A549 treated with AZD2906 at 1 μM for 4 hours (cell line): ENCODE results near the gene TIGD2. TPM values are rescaled to one million over a fixed set of nuclear protein-coding genes. Genes with fewer than 3 reads are reported as not detected.

ENCODE experiments used
- total RNA-seq: library from RNA; stranded (reverse); fragments of 200-300 nt; extraction: Qiagen RNA extraction; gene quantifications from 5 replicates; pipeline ENCODE4 v1.2.3, GENCODE V29; 2022

The TIGD2 gene
- 4.9 to 7.8 TPM (median 5.8 TPM) in 5 replicates for total RNA-seq

GRCh38 chr4:89110986-89111832, at the start of gene TIGD2:
Gene TIGD2, plus strand, starts transcription at chr4:89111533. Its CDS starts 1,442 bp downstream, at chr4:89112975.

Other genes with a start within 250 kb of the TIGD2 start
- gene FAM13A, start 54.3 kb upstream of the TIGD2 start, total RNA-seq = 5.0 to 6.4 TPM (median 5.7 TPM) in 5 replicates
- 1.1 to 1.9 TPM (median 1.7 TPM) in 5 replicates for gene GPRIN3, start 196.3 kb downstream of the TIGD2 start, total RNA-seq